Lower leg skin (tissue), 4 donors: ENCODE results near the gene KRI1. TPM values are rescaled to one million over a fixed set of nuclear protein-coding genes. Genes with fewer than 3 reads are reported as not detected.
"Not testable (repeated sequence)": the region's sequence is repeated elsewhere in the genome, so short reads cannot be mapped to it uniquely, and the experiment has no call there.

Experiments used
- DNase-seq, 2 donors: peaks; one replicate each; pipeline ENCODE4 v3.0.0-alpha.2; 2019; ENCODE audit warnings: low spot score in 2 of 2
- H3K4me3 ChIP-seq: fragments of 200-600 bp; sonication (generic); 2 replicates; pipeline ENCODE4 v1.5.1; 2017; ENCODE audit warnings: mild to moderate bottlenecking, low read depth; ENCODE audit not compliant: poor library complexity, severe bottlenecking
- CTCF ChIP-seq, 3 donors: fragments of 450-650 bp; IDR thresholded peaks; one replicate each; pipeline ENCODE4 v1.5.1; 2016; ENCODE audit warnings: antibody characterized with exemption in 3 of 3, mild to moderate bottlenecking in 3 of 3, moderate library complexity in 2 of 3
- POLR2A ChIP-seq, 2 donors: fragments of 450-650 bp; IDR thresholded peaks; one replicate each; pipeline ENCODE4 v1.6.1; 2016 to 2017; ENCODE audit warnings: antibody characterized with exemption in 2 of 2, mild to moderate bottlenecking in 1 of 2, moderate library complexity in 1 of 2
- WGBS, 2 donors: methylation state at CpG; one replicate each; pipeline ENCODE4 v1.1.5; 2018; 5-methylcytosine and 5-hydroxymethylcytosine counted together
- intact Hi-C: fragments of 100-400 bp; cut with DNase I; formaldehyde crosslinking; loops from one replicate; pipeline ENCODE4 v1.15.0; 2023; ENCODE audit warnings: low total_unique reads
- total RNA-seq, 4 donors: library from RNA; depleted of rRNA; stranded (reverse); fragments of >200 nt; gene quantifications; one replicate each; pipeline ENCODE4 v1.1.0, GENCODE V29; 2016

The KRI1 gene
- total RNA-seq, 4 donors from 2014 or later = 23.8 to 59.3 (median 29.4) TPM

GRCh38 chr19:10544242-10544752 is 21.5 kb downstream of the KRI1 start:
- H3K4me3 ChIP-seq = peak overlapping the region; percentile 81
- WGBS, 2 donors = 15 to 18% methylated on average over 17 of the region's 22 CpGs
- intact Hi-C loops = no loop called here
- DNase-seq = no peak
- TF ChIP-seq POLR2A (IDR thresholded peaks at IDR 0.05) = no peak
- TF ChIP-seq CTCF (IDR thresholded peaks at IDR 0.05) = no peak

GRCh38 chr19:10543420-10544241 is 22.2 kb downstream of the KRI1 start, which contains the start of gene ATG4D:
Gene ATG4D (plus strand): TSS chr19:10543904. CDS start chr19:10544091, 187 bp downstream.
- peak; percentile 63 to 95 for DNase-seq
- TF ChIP-seq CTCF (IDR thresholded peaks at IDR 0.05) (no peak), POLR2A (IDR thresholded peaks at IDR 0.05) (peak in 1 of 2 donors; percentile 49)

GRCh38 chr19:10543059-10543419 is 22.8 kb downstream of the KRI1 start:
- WGBS, 2 donors = 50 to 51% methylated on average over 8 of the region's 8 CpGs
- no peak for DNase-seq
- intact Hi-C loops = no loop called here
- TF ChIP-seq CTCF (IDR thresholded peaks at IDR 0.05) (no peak), POLR2A (IDR thresholded peaks at IDR 0.05) (no peak)
- no peak overlapping the region for H3K4me3 ChIP-seq

More at GRCh38 chr19:10543420-10544241, 22.2 kb downstream of the KRI1 start, which contains the start of gene ATG4D:
- peak within 1 kb of the TSS; percentile 81 for H3K4me3 ChIP-seq
- intact Hi-C loops = no loop called here
- WGBS, 2 donors = 1 to 2% methylated on average over 22 to 73 of the region's 79 CpGs

- DNase-seq, intact Hi-C loops, H3K4me3 ChIP-seq: not testable (repeated sequence)
- WGBS, 2 donors = 65 to 77% methylated on average over 9 of the region's 9 CpGs
These were observed 26.8 kb downstream of the KRI1 start for GRCh38 chr19:10539016-10539415.

- WGBS, 2 donors = 75% methylated on average over 20 of the region's 20 CpGs
- intact Hi-C loops = no loop called here
- no peak overlapping the region for H3K4me3 ChIP-seq
- no peak for DNase-seq
- TF ChIP-seq CTCF (IDR thresholded peaks at IDR 0.05) (no peak), POLR2A (IDR thresholded peaks at IDR 0.05) (no peak)
These were observed 27.4 kb downstream of the KRI1 start for GRCh38 chr19:10538204-10538983.

GRCh38 chr19:10537668-10538067 is 28.1 kb downstream of the KRI1 start:
- no peak overlapping the region for H3K4me3 ChIP-seq
- no peak for TF ChIP-seq CTCF (IDR thresholded peaks at IDR 0.05)
- no peak for DNase-seq
- WGBS, 2 donors = 67 to 68% methylated on average over 11 of the region's 11 CpGs
- intact Hi-C loops = no loop called here
